ENCODE measurements around the gene SRGAP1. TPM values are rescaled to one million over a fixed set of nuclear protein-coding genes. Genes with fewer than 3 reads are reported as not detected.

The SRGAP1 gene
- polyA plus RNA-seq, 1 experiment = 24.9 TPM

DNA sequence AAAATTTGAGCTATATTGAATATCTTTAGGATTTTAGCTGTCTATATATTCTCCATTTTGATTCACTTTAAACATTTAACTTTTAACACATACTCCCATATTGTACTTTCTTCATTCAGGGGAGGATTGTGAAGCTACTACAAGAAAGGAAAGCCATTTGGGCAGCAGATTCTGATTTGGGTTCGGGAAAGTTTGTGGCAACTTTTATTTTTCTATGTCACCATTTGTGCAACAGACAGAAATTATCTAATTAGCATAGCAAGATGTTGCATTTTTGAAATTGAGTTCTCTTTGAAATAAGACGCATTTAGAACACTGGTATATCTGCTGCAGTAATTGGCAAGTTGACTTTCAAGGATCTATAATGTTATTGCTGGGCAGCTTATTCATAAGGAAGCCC is 243.3 kb downstream of the SRGAP1 start:
- Histone ChIP-seq H3K4me3 (ENCODE audit: low read depth, low read length) (no peak overlapping the region), H3K27me3 (ENCODE audit: control insufficient read depth, insufficient read depth, low read length) (no peaks in the 10 kb centered on the region), H3K27ac (ENCODE audit: low read depth, low read length) (no peak overlapping the region), H3K9me3 (ENCODE audit: control insufficient read depth, insufficient read depth, low read length) (no peaks in the 10 kb centered on the region)
- TF ChIP-seq, protein P1, sequence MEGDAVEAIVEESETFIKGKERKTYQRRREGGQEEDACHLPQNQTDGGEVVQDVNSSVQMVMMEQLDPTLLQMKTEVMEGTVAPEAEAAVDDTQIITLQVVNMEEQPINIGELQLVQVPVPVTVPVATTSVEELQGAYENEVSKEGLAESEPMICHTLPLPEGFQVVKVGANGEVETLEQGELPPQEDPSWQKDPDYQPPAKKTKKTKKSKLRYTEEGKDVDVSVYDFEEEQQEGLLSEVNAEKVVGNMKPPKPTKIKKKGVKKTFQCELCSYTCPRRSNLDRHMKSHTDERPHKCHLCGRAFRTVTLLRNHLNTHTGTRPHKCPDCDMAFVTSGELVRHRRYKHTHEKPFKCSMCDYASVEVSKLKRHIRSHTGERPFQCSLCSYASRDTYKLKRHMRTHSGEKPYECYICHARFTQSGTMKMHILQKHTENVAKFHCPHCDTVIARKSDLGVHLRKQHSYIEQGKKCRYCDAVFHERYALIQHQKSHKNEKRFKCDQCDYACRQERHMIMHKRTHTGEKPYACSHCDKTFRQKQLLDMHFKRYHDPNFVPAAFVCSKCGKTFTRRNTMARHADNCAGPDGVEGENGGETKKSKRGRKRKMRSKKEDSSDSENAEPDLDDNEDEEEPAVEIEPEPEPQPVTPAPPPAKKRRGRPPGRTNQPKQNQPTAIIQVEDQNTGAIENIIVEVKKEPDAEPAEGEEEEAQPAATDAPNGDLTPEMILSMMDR (IDR thresholded peaks at IDR 0.05; ENCODE audit: low read depth, low read length) = no peak
- DNase-seq (ENCODE audit: low read depth, low spot score) = no peak
- CTCF ChIA-PET = interaction anchor here (1.1 to 2.8 kb wide), 7 partner anchors 9 to 261 kb away, joined by 3 to 8 read pairs (median 5); no protein-coding TSS in a partner anchor
- POLR2A ChIA-PET = interaction anchor here (1.1 to 1.4 kb wide), 2 partner anchors 11 to 170 kb away, joined by 3 to 4 read pairs; no protein-coding TSS in a partner anchor

DNA sequence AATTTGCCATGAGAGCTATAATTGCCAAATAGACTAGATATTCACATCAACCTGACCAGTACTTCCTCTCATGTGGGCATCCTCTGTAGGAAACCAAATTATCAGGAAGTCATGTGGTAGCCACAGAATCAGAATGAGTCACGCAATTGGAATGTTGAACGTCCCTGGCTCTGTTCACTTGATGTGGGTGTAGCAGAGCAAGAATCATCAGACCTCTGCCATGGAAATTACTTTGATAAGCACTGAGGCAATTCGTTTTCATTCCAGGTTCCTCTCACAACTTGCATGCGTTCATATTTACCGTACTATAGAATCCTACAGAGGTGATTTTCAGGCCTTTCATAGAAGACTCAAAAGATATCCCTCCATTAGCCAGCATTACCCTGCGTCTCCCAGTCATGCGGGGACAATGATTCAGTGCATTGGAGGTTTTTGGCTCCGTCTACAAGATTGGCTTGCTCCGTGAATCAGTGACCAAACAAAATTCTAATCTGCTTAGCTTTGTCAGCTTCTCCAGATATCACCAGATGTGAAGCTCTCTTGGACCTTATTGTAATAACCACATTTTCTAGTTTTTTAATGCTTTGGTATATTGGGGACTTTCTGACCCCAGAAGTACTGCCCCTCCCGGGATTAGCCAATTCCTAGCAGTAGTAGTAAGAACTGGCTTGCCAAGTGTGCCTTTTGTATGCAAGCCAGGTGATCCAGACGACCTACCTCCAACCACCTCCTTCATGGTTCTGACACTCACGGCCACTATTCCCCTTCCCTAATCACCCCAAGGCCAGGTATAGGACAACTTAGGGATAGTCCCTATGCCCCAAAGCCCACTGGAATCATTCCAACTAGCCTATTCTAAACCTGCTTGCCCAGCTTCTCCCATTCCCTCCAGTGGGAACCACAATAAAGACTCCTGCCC is 244.2 kb downstream of the SRGAP1 start:
- Histone ChIP-seq H3K27me3 (ENCODE audit: control insufficient read depth, insufficient read depth, low read length) (no peaks in the 10 kb centered on the region), H3K9me3 (ENCODE audit: control insufficient read depth, insufficient read depth, low read length) (no peaks in the 10 kb centered on the region), H3K4me3 (ENCODE audit: low read depth, low read length) (no peak overlapping the region; the same call in 1 of the 2 replicates), H3K27ac (ENCODE audit: low read depth, low read length) (peak overlapping the region; percentile 93)
- ChIA-PET POLR2A (interaction anchor here (0.6 kb wide), 1 partner anchor 11 kb away, joined by 3 read pairs; no protein-coding TSS in a partner anchor), CTCF (interaction anchor here (1.1 to 2.8 kb wide), 6 partner anchors 9 to 262 kb away, joined by 3 to 8 read pairs (median 5); no protein-coding TSS in a partner anchor)
- TF ChIP-seq, protein P1 (IDR thresholded peaks at IDR 0.05; ENCODE audit: low read depth, low read length) = no peak
- peak; percentile 87 for DNase-seq (ENCODE audit: low read depth, low spot score)

DNA sequence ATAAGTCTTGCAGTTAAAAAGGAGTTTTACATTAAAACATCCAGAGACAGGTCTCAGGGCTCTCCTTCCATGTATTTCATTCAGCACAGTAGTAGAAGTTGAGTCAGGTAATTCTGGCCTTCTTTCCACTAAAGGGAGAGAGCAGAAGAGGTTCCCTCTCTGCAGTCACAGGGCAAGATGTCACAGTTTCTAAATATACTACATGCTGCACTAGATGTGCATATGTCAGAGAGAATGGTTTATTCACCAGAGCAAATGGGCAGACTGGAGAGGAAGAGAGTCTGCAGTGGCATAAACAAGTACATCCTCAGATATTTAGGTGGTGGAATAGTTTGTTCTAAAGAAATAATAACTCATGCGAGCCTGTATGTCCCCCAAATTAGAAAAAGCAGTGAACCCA is 245.5 kb downstream of the SRGAP1 start:
- H3K4me3 ChIP-seq (ENCODE audit: low read depth, low read length) = no peak overlapping the region
- DNase-seq (ENCODE audit: low read depth, low spot score) = no peak
- no peaks in the 10 kb centered on the region for H3K27me3 ChIP-seq (ENCODE audit: control insufficient read depth, insufficient read depth, low read length)
- CTCF ChIA-PET = no interaction called here
- POLR2A ChIA-PET = no interaction called here
- TF ChIP-seq, protein P1 (IDR thresholded peaks at IDR 0.05; ENCODE audit: low read depth, low read length) = no peak
- H3K27ac ChIP-seq (ENCODE audit: low read depth, low read length) = no peak overlapping the region
- no peaks in the 10 kb centered on the region for H3K9me3 ChIP-seq (ENCODE audit: control insufficient read depth, insufficient read depth, low read length)

DNA sequence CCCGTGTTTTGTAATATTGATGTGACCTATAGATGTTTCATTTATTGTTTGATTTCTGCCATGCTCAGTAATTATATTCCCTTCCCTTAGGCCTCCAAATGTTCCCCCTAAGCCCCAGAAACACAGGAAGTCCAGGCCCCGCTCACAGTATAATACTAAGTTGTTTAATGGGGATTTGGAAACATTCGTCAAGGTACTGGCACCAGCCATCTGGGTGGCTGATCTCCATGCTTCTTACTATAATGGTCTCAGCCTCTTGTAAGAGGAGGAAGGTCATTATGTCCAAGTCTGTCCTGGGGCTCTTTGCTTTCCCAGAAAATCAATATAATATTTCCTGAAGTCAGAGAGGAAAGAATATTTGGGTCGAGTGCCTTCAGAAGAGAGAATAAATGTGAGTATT is 246.7 kb downstream of the SRGAP1 start:
- POLR2A ChIA-PET = no interaction called here
- CTCF ChIA-PET = no interaction called here
- Histone ChIP-seq H3K27me3 (ENCODE audit: control insufficient read depth, insufficient read depth, low read length) (no peaks in the 10 kb centered on the region), H3K9me3 (ENCODE audit: control insufficient read depth, insufficient read depth, low read length) (no peaks in the 10 kb centered on the region), H3K4me3 (ENCODE audit: low read depth, low read length) (no peak overlapping the region), H3K27ac (ENCODE audit: low read depth, low read length) (no peak overlapping the region)
- no peak for DNase-seq (ENCODE audit: low read depth, low spot score)
- TF ChIP-seq, protein P1 (IDR thresholded peaks at IDR 0.05; ENCODE audit: low read depth, low read length) = no peak

Measured in AG04450 (cell line).